GM21526 (cell line): Measurements from ENCODE around the gene ZNF768.
"Not testable (repeated sequence)": the region's sequence is repeated elsewhere in the genome, so short reads cannot be mapped to it uniquely, and the experiment has no call there.

Experiments
- ATAC-seq: cut with Tn5 transposase; IDR thresholded peaks from one replicate; pipeline ENCODE4 v1.9.1; 2021; ENCODE audit warnings: moderate library complexity; ENCODE audit not compliant: unreplicated experiment, low FRiP score

The ZNF768 gene

DNA sequence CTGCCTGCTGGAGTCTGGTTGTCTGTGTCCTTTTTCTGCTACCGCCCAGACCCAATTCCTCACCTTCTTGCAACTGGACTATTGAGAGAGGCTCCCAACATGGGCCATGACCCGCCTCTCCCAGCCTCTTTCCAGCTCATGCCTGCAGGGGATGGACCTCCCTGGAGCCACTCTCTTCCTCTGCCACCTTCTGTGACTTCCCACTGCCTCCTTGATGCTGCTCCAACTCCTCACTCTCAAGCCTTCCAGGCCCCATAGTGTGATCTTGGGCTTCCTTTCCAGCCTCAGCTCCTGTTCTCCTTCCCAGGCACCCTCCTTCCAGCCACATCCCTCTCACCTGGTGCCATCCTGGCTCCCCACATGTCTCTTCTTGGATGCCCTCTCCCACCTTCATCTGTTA is 11.1 kb downstream of the ZNF768 start:
- no peak for ATAC-seq

- ATAC-seq = no peak
Observed at GRCh38 chr16:30511509-30511908, 14.9 kb downstream of the ZNF768 start.

DNA sequence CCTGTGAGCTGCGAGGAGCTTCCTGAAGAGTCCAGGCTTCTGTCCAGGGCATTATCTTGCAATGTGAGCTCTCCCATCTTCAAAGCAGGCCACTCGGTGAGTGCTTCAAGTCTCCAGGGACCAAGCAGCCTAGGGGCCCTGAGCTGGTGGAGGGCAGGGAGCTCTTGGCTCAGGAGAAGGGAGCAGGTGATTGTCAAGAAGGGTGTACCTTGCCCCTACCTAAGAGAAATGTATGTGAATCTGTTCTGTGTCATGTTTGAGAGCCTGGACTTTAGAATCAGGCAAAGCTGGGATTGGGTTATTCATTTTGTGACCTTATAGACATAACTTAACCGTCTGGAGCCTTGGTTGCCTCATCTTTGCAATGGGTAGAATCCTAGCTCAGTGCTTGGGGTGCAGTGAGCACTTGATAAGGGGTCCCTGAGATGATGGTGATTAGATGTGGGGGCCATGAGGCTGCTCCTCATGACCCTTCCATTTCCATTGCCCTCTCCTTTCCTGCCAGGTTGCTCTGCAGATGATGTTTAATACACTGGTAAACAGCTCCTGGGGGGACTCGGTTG is 15.9 kb downstream of the ZNF768 start:
- no peak for ATAC-seq

DNA sequence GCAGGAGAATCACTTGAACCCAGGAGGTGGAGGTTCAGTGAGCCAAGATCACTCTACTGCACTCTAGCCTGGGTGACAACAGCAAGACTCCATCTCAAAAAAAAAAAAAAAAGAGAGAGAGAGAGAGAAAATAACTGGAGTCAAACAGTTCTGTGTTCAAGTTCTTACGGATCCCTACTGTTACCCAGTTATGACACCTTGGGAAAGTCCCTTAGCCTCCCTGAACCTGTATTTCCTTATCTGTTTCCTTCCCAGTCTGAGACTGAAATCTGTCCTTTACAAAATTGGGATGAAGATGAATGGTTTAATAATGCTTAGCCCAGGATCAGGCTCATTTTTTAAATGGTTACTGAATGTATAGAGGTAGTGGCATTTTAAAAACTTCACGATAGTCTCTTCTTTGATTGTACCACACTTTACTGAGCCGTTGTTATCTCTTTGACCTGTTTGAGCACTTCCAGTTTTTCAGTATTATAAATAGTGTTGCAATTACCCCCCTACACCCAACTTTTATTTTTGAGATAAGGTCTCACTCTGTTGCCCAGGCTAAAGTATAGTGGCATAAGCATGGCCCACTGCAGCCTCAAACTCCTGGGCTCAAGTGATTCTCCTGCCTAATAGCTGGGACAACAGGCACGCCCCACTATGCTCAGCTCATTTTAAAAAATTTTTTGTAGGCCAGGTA is 17.1 kb downstream of the ZNF768 start:
- no peak for ATAC-seq

- ATAC-seq = no peak
Observed at GRCh38 chr16:30503403-30504296, 22.7 kb downstream of the ZNF768 start.

DNA sequence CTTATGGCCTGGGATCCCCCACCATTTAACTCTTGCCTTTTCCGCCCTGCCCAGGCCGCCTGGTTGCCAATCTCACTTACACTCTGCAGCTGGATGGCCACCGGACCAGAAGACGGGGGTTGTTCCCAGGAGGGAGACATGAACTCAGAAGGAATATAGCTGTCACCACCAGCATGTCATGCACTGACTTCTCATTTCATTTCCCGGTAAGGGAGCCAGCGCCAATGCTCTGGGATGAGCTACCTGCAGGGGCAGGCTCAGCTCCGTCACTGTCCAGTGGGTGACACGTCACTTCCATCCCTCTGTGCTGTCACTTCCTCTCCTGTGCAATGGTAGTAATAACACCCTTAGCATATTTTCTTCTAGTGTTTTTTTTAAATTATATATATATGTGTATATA is 27.1 kb downstream of the ZNF768 start:
- ATAC-seq = no peak

- ATAC-seq = no peak
Observed at GRCh38 chr16:30494709-30495108, 31.7 kb downstream of the ZNF768 start.

- no peak for ATAC-seq
Observed at GRCh38 chr16:30493941-30494488, 32.4 kb downstream of the ZNF768 start.

GRCh38 chr16:30491744-30492308 is 34.5 kb downstream of the ZNF768 start:
- no peak for ATAC-seq

GRCh38 chr16:30491229-30491628 is 35.1 kb downstream of the ZNF768 start:
- ATAC-seq = no peak

GRCh38 chr16:30490210-30490609 is 36.2 kb downstream of the ZNF768 start:
- ATAC-seq = no peak

GRCh38 chr16:30488764-30489605 is 37.4 kb downstream of the ZNF768 start:
- no peak for ATAC-seq

DNA sequence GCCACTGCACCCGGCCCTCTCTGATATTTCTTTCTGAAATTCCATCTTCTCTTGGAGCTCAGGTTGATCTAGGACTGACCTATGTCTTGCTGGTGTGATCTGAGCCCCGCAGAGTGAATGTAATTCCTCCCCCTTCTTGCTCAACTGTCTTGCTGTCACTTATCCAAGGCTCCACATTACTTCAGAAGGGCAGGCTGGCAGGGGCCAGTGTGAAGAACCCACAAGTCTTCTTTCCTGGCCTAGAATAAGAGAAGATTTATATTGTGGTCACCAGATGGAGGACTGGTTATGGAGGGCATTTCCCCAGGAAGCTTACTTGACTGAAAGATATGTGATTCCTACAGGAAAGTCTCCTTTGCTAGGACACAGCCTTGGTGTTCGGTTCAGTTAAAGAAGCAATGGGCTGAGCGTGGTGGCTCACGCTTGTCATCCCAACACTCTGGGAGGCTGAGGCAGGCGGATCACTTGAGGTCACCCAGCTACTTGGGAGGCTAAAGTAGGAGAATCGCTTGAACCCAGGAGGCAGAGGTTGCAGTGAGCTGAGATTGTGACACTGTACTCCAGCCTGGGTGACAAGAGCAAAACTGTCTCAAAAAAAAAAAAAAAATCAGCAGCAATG is 40.4 kb downstream of the ZNF768 start:
- ATAC-seq = no peak

DNA sequence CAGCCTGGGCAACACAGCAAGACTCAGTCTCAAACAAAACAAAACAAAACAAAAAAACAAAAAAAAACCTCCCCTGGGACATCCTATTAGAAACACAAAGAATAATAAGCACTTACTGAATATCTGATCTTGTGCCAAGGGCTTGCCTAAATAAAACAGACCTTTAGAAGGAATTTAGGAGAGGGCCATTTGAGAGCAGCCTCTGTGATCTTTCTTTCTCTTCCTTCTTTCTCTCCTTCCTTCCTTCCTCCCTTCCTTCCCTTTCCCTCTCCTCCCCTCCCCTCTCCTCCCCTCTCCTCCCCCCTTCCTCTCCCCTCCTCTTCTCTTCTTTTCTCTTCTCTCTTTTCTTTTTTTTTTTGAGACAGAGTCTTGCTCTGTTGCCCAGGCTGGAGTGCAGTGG is 41.5 kb downstream of the ZNF768 start:
- ATAC-seq = no peak

DNA sequence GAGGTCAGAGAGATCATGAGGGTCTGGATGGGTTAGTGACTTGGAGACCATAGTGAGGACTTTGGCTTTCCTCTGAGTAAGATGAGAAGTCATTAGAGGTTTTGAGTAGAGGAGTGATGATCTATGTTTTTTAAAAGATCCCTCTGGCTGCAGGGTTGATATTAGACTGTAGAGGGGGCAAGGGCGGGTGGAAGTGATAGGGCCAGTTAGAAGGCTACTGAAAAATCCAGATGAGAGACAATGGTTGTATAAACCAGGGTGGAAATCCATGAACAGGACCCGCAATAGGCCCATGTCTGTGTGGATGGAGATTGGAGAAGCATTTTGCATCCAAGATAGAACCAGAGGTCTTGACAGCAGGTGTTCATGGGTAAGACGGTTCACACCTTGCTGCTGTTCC is 44.0 kb downstream of the ZNF768 start:
- no peak for ATAC-seq

GRCh38 chr16:30481381-30481780 is 45.0 kb downstream of the ZNF768 start:
- ATAC-seq = no peak

DNA sequence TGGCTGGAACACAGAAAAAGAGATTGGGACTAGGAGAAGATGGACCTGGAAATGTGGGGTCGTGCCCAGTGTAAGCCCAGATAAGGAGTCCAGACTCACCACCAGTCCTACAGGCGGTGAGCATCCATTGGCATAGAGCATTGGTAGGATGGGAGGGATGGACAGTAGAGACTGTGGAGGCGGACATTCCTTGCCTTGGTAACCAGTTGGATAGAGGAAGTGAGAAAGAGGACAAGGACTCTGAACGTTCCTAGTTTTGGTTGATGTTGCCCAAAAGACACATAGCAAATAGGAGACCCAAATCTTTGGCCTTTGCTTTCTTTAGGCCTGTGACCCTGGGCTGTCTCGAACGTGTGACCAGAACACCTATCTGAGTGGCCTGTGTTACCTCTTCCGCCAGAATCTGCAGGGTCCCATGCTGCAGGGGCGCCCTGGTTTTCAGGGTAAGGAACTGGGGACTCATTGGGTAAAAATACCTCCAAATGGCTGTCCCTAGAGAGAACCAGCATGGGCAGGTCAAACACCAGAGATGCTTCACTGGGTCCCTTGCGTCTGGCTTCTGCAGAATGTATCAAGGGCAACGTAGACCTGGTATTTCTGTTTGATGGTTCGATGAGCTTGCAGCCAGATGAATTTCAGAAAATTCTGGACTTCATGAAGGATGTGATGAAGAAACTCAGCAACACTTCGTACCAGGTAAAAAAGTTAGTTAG is 47.4 kb downstream of the ZNF768 start:
- ATAC-seq = no peak

DNA sequence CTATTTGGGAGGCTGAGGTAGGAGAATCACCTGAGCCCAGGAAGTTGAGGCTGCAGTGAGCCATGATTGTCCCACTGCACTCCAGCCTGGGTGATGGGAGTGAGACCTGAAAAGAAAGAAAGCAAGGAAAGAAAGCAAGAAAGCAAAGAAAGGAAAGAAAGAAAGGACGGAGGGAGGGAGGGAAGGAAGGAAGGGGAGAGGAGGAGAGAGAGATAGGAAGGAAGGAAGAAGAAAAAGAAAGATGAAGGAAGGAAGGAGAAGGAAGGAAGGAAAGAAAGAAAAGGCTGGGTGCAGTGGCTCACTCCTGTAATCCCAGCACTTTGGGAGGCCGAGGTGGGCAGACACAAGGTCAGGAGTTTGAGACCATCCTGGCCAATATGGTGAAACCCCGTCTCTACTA is 48.6 kb downstream of the ZNF768 start:
- not testable (repeated sequence) for ATAC-seq

DNA sequence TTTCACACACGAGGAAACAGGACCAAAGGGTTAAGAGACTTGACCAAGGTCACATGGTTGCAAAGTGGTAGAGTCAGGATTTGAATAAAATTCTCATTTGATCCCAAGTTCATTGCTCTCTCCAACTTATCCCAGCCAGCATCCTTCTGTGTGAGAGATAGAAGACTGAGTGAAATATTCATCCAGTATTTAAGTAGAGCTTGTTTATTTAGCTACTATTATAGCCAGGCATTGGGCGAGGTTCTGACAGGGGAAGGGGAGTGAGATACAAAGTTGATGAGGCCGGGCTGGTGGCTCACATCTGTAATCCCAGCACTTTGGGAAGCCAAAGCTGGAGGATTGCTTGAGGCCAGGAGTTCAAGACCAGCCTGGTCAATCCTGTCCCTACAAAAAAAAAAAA is 49.4 kb downstream of the ZNF768 start:
- no peak for ATAC-seq
